ENCODE data around the gene CCDC171.

- TF ChIP-seq, protein P1, sequence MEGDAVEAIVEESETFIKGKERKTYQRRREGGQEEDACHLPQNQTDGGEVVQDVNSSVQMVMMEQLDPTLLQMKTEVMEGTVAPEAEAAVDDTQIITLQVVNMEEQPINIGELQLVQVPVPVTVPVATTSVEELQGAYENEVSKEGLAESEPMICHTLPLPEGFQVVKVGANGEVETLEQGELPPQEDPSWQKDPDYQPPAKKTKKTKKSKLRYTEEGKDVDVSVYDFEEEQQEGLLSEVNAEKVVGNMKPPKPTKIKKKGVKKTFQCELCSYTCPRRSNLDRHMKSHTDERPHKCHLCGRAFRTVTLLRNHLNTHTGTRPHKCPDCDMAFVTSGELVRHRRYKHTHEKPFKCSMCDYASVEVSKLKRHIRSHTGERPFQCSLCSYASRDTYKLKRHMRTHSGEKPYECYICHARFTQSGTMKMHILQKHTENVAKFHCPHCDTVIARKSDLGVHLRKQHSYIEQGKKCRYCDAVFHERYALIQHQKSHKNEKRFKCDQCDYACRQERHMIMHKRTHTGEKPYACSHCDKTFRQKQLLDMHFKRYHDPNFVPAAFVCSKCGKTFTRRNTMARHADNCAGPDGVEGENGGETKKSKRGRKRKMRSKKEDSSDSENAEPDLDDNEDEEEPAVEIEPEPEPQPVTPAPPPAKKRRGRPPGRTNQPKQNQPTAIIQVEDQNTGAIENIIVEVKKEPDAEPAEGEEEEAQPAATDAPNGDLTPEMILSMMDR (IDR thresholded peaks at IDR 0.05): no peak
- TF ChIP-seq POLR2A (IDR thresholded peaks at IDR 0.05): no peak
- TF ChIP-seq POLR2AphosphoS5 (IDR thresholded peaks at IDR 0.05; ENCODE audit: insufficient read depth in 1 of 2, low read depth in 1 of 2): no peak
These were observed 190.7 kb downstream of the CCDC171 start for GRCh38 chr9:15743512-15743911.
